Ishikawa (cell line): ENCODE data around the gene SDK1.

Source experiments
- CEBPB ChIP-seq: IDR thresholded peaks from 2 replicates; pipeline ENCODE4 v1.6.1; 2012
- CREB1 ChIP-seq: IDR thresholded peaks from 2 replicates; pipeline ENCODE4 v1.6.1; 2012; ENCODE audit warnings: low read depth
- EGR1 ChIP-seq: IDR thresholded peaks from 2 replicates; pipeline ENCODE4 v1.6.1; 2012
- TAF1 ChIP-seq: IDR thresholded peaks from 2 replicates; pipeline ENCODE4 v1.6.1; 2012; ENCODE audit warnings: low read depth, mild to moderate bottlenecking
- TCF12 ChIP-seq: IDR thresholded peaks from 2 replicates; pipeline ENCODE4 v1.6.1; 2012; ENCODE audit warnings: low read depth
- TEAD4 ChIP-seq: IDR thresholded peaks from 2 replicates; pipeline ENCODE4 v1.6.1; 2012
- YY1 ChIP-seq: IDR thresholded peaks from 2 replicates; pipeline ENCODE4 v1.6.1; 2012; ENCODE audit warnings: low read depth
- ZBTB7A ChIP-seq: IDR thresholded peaks from 2 replicates; pipeline ENCODE4 v1.6.1; 2012; ENCODE audit warnings: low read depth
- TF ChIP-seq, protein P1 (sequence below): IDR thresholded peaks from 2 replicates; pipeline ENCODE4 v1.6.1; 2012
- TF ChIP-seq, protein P2 (sequence below): IDR thresholded peaks from 2 replicates; pipeline ENCODE4 v1.6.1; 2012; ENCODE audit warnings: low read depth, mild to moderate bottlenecking

DNA sequence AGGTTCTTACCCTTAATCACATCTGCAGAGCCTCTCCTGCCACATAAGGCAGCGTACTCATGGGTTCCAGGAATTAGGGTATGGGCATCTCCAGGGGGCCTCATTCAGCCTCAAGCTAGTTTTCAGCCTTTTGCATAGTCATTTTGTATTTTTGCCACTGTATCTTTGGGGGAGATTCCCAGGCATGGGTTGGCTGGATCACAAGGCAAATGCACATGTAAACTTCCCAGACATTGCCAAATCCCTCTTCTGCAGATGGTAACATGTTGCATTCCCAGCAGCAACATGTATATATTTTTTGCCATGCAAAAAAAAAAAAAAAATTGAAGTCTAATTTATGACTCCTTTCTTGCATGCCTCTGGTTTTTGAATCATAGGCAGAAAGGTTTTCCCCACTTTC lies 785.7 kb downstream of the SDK1 start:
- TF ChIP-seq EGR1, result no peak
- no peak for TF ChIP-seq YY1
- TF ChIP-seq TCF12, result no peak
- TF ChIP-seq, protein P1, sequence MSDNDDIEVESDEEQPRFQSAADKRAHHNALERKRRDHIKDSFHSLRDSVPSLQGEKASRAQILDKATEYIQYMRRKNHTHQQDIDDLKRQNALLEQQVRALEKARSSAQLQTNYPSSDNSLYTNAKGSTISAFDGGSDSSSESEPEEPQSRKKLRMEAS, result no peak
- no peak for TF ChIP-seq CREB1
- no peak for TF ChIP-seq TEAD4
- no peak for TF ChIP-seq ZBTB7A
- TF ChIP-seq CEBPB, result no peak
- no peak for TF ChIP-seq TAF1
- TF ChIP-seq, protein P2, sequence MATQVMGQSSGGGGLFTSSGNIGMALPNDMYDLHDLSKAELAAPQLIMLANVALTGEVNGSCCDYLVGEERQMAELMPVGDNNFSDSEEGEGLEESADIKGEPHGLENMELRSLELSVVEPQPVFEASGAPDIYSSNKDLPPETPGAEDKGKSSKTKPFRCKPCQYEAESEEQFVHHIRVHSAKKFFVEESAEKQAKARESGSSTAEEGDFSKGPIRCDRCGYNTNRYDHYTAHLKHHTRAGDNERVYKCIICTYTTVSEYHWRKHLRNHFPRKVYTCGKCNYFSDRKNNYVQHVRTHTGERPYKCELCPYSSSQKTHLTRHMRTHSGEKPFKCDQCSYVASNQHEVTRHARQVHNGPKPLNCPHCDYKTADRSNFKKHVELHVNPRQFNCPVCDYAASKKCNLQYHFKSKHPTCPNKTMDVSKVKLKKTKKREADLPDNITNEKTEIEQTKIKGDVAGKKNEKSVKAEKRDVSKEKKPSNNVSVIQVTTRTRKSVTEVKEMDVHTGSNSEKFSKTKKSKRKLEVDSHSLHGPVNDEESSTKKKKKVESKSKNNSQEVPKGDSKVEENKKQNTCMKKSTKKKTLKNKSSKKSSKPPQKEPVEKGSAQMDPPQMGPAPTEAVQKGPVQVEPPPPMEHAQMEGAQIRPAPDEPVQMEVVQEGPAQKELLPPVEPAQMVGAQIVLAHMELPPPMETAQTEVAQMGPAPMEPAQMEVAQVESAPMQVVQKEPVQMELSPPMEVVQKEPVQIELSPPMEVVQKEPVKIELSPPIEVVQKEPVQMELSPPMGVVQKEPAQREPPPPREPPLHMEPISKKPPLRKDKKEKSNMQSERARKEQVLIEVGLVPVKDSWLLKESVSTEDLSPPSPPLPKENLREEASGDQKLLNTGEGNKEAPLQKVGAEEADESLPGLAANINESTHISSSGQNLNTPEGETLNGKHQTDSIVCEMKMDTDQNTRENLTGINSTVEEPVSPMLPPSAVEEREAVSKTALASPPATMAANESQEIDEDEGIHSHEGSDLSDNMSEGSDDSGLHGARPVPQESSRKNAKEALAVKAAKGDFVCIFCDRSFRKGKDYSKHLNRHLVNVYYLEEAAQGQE, result no peak
